Measurements from ENCODE around the gene AIG1. TPM values are rescaled to one million over a fixed set of nuclear protein-coding genes. Genes with fewer than 3 reads are reported as not detected.

Gene AIG1
- total RNA-seq, 1 donor from 2014 or later, result 35.2 TPM

DNA sequence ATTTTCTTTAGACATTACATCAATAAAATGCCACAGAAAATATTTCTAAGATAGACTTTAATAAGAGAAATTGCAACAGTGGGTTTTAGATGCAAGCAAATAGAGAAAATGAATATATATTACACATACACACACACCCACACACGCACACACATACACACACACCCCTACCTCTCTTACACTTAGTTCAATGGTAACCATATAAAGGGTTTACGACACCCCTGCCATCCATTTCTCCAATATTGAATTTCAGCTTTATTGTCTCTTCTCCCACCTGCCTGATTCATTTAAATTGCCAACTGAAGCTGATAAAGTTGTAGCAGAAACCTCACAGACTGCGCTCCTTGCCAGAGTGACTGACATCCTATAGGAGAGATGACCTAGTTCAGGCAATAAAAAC is 235.2 kb downstream of the AIG1 start:
- H3K9me3 ChIP-seq (ENCODE audit: insufficient read depth, low read depth, low read length), result no peaks in the 10 kb centered on the region
- Mint-ChIP-seq H3K36me3 (ENCODE audit: low read depth, unreplicated experiment) (peaks cover 4% of the 10 kb centered on the region), H3K9me3 (ENCODE audit: unreplicated experiment) (no peaks in the 10 kb centered on the region), H3K27me3 (ENCODE audit: low read depth, unreplicated experiment) (no peaks in the 10 kb centered on the region), H3K4me3 (ENCODE audit: unreplicated experiment) (no peak overlapping the region), H3K4me1 (ENCODE audit: low read depth, unreplicated experiment) (no peaks in the 10 kb centered on the region), H3K27ac (ENCODE audit: unreplicated experiment) (no peak overlapping the region)
- H2AFZ ChIP-seq (ENCODE audit: low read depth, low read length), result no peak overlapping the region
- no peak for DNase-seq (ENCODE audit: low read depth)
- no peak overlapping the region for H3K9ac ChIP-seq (ENCODE audit: low read length)
- no peak for FAIRE-seq
- no peaks in the 10 kb centered on the region for H3K79me2 ChIP-seq (ENCODE audit: insufficient read depth, low read length)
- H3K4me3 ChIP-seq (ENCODE audit: insufficient read depth, low read depth, low read length), result no peak overlapping the region
- no peaks in the 10 kb centered on the region for H3K36me3 ChIP-seq (ENCODE audit: insufficient read depth, low read length)
- no peaks in the 10 kb centered on the region for H3K4me1 ChIP-seq (ENCODE audit: insufficient read depth, low read length)
- H3K27ac ChIP-seq (ENCODE audit: low read depth, low read length), result no peak overlapping the region
- no peaks in the 10 kb centered on the region for H3K27me3 ChIP-seq (ENCODE audit: insufficient read depth, low read length)
- H4K20me1 ChIP-seq (ENCODE audit: insufficient read depth, low read length), result no peaks in the 10 kb centered on the region
- no peak for TF ChIP-seq EZH2 (IDR thresholded peaks at IDR 0.05; ENCODE audit: insufficient read depth, low read length)
- TF ChIP-seq, protein P1, sequence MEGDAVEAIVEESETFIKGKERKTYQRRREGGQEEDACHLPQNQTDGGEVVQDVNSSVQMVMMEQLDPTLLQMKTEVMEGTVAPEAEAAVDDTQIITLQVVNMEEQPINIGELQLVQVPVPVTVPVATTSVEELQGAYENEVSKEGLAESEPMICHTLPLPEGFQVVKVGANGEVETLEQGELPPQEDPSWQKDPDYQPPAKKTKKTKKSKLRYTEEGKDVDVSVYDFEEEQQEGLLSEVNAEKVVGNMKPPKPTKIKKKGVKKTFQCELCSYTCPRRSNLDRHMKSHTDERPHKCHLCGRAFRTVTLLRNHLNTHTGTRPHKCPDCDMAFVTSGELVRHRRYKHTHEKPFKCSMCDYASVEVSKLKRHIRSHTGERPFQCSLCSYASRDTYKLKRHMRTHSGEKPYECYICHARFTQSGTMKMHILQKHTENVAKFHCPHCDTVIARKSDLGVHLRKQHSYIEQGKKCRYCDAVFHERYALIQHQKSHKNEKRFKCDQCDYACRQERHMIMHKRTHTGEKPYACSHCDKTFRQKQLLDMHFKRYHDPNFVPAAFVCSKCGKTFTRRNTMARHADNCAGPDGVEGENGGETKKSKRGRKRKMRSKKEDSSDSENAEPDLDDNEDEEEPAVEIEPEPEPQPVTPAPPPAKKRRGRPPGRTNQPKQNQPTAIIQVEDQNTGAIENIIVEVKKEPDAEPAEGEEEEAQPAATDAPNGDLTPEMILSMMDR (IDR thresholded peaks at IDR 0.05; ENCODE audit: insufficient read depth, low read depth, low read length), result no peak
- no peak overlapping the region for H3K4me2 ChIP-seq (ENCODE audit: low read length)

DNA sequence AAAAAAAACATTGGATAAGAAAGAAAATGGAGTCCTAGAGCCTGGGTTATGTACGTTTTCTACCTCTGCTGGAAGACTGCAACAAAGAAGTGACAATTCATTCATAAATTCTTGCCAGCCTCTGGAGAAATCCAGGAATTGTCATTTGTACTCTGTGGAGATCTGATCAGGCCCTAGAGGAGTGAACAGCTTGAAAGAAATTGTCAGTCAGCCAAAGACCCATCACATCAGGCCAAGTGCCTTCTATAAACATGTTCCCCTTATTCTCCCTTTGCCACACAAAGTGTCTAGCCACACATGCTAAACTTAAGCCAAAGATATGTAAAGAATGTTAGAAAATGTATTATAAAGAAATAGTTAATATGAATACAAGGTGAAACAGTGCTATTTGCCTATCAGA is 237.4 kb downstream of the AIG1 start:
- Histone ChIP-seq H3K27ac (ENCODE audit: low read depth, low read length) (no peak overlapping the region), H3K4me2 (ENCODE audit: low read length) (no peak overlapping the region), H3K36me3 (ENCODE audit: insufficient read depth, low read length) (no peaks in the 10 kb centered on the region), H2AFZ (ENCODE audit: low read depth, low read length) (no peak overlapping the region), H3K9me3 (ENCODE audit: insufficient read depth, low read depth, low read length) (no peaks in the 10 kb centered on the region), H4K20me1 (ENCODE audit: insufficient read depth, low read length) (no peaks in the 10 kb centered on the region), H3K4me1 (ENCODE audit: insufficient read depth, low read length) (no peaks in the 10 kb centered on the region), H3K4me3 (ENCODE audit: insufficient read depth, low read depth, low read length) (no peak overlapping the region), H3K27me3 (ENCODE audit: insufficient read depth, low read length) (no peaks in the 10 kb centered on the region), H3K9ac (ENCODE audit: low read length) (no peak overlapping the region), H3K79me2 (ENCODE audit: insufficient read depth, low read length) (no peaks in the 10 kb centered on the region)
- Mint-ChIP-seq H3K27ac (ENCODE audit: unreplicated experiment) (no peak overlapping the region), H3K4me3 (ENCODE audit: unreplicated experiment) (no peak overlapping the region), H3K9me3 (ENCODE audit: unreplicated experiment) (no peaks in the 10 kb centered on the region), H3K36me3 (ENCODE audit: low read depth, unreplicated experiment) (peaks cover 4% of the 10 kb centered on the region), H3K27me3 (ENCODE audit: low read depth, unreplicated experiment) (no peaks in the 10 kb centered on the region), H3K4me1 (ENCODE audit: low read depth, unreplicated experiment) (no peaks in the 10 kb centered on the region)
- DNase-seq (ENCODE audit: low read depth) (no peak), FAIRE-seq (no peak)
- TF ChIP-seq, protein P1 (IDR thresholded peaks at IDR 0.05; ENCODE audit: insufficient read depth, low read depth, low read length), result no peak
- TF ChIP-seq EZH2 (IDR thresholded peaks at IDR 0.05; ENCODE audit: insufficient read depth, low read length), result no peak

GRCh38 chr6:143299253-143300166 is 238.8 kb downstream of the AIG1 start:
- no peaks in the 10 kb centered on the region for H3K4me1 ChIP-seq (ENCODE audit: insufficient read depth, low read length)
- H3K4me3 Mint-ChIP-seq (ENCODE audit: unreplicated experiment), result no peak overlapping the region
- H3K9me3 Mint-ChIP-seq (ENCODE audit: unreplicated experiment), result no peaks in the 10 kb centered on the region
- no peaks in the 10 kb centered on the region for H4K20me1 ChIP-seq (ENCODE audit: insufficient read depth, low read length)
- no peaks in the 10 kb centered on the region for H3K79me2 ChIP-seq (ENCODE audit: insufficient read depth, low read length)
- FAIRE-seq (no peak), DNase-seq (ENCODE audit: low read depth) (no peak)
- H3K27ac ChIP-seq (ENCODE audit: low read depth, low read length), result no peak overlapping the region
- TF ChIP-seq, protein P1 (IDR thresholded peaks at IDR 0.05; ENCODE audit: insufficient read depth, low read depth, low read length), result no peak
- TF ChIP-seq EZH2 (IDR thresholded peaks at IDR 0.05; ENCODE audit: insufficient read depth, low read length), result no peak
- H3K9me3 ChIP-seq (ENCODE audit: insufficient read depth, low read depth, low read length), result no peaks in the 10 kb centered on the region
- H3K4me3 ChIP-seq (ENCODE audit: insufficient read depth, low read depth, low read length), result no peak overlapping the region
- H3K27me3 Mint-ChIP-seq (ENCODE audit: low read depth, unreplicated experiment), result no peaks in the 10 kb centered on the region
- no peaks in the 10 kb centered on the region for H3K4me1 Mint-ChIP-seq (ENCODE audit: low read depth, unreplicated experiment)
- no peak overlapping the region for H3K4me2 ChIP-seq (ENCODE audit: low read length)
- H3K36me3 ChIP-seq (ENCODE audit: insufficient read depth, low read length), result no peaks in the 10 kb centered on the region
- H2AFZ ChIP-seq (ENCODE audit: low read depth, low read length), result no peak overlapping the region
- H3K27ac Mint-ChIP-seq (ENCODE audit: unreplicated experiment), result no peak overlapping the region
- no peaks in the 10 kb centered on the region for H3K27me3 ChIP-seq (ENCODE audit: insufficient read depth, low read length)
- peaks cover 4% of the 10 kb centered on the region for H3K36me3 Mint-ChIP-seq (ENCODE audit: low read depth, unreplicated experiment)
- H3K9ac ChIP-seq (ENCODE audit: low read length), result no peak overlapping the region
